ENCODE measurements around the gene SNORC. TPM values are rescaled to one million over a fixed set of nuclear protein-coding genes. Genes with fewer than 3 reads are reported as not detected.

The SNORC gene
- total and polyA plus RNA-seq, 2 of the 4 experiments (the other 2 are of a cell fraction), result under 0.01 to 0.67 TPM

- H3K23ac ChIP-seq (ENCODE audit: low read depth, low read length), result no peak overlapping the region
- TF ChIP-seq RFX5 (IDR thresholded peaks at IDR 0.05; ENCODE audit: low read depth, low read length) (no peak), FOS (IDR thresholded peaks at IDR 0.05; ENCODE audit: low read depth, low read length) (no peak), POLR2A (IDR thresholded peaks at IDR 0.05; ENCODE audit: low read depth, low read length) (no peak), BHLHE40 (IDR thresholded peaks at IDR 0.05; ENCODE audit: low read depth, low read length) (no peak), USF2 (IDR thresholded peaks at IDR 0.05; ENCODE audit: low read depth, low read length) (no peak), MAZ (IDR thresholded peaks at IDR 0.05; ENCODE audit: borderline replicate concordance, low read depth, low read length) (no peak), CEBPB (IDR thresholded peaks at IDR 0.05; ENCODE audit: low read depth, low read length) (no peak), RAD21 (IDR thresholded peaks at IDR 0.05; ENCODE audit: low read length) (no peak), MAFK (IDR thresholded peaks at IDR 0.05; ENCODE audit: low read depth, low read length) (no peak), SMC3 (IDR thresholded peaks at IDR 0.05; ENCODE audit: low read depth, low read length) (no peak)
- in situ Hi-C loops (cut with MboI; ENCODE audit: low sequenced_read_pairs) (no loop called here), dilution Hi-C loops (cut with HindIII; ENCODE audit: low sequenced_read_pairs, unreplicated experiment) (no loop called here), intact Hi-C loops (cut with micrococcal nuclease) (no loop called here)
- no peak overlapping the region for H3K4ac ChIP-seq (ENCODE audit: low read depth, low read length)
- no peaks in the 10 kb centered on the region for H3K4me1 ChIP-seq (ENCODE audit: control insufficient read depth, insufficient read depth, low read length)
- POLR2A ChIA-PET (ENCODE audit: unreplicated experiment), result no interaction called here
- BruUV-seq (replicated peaks), result no TSS peak
- no peak overlapping the region for H3K4me3 ChIP-seq (ENCODE audit: insufficient read depth, low read depth, low read length)
- no peak overlapping the region for H2BK20ac ChIP-seq (ENCODE audit: low read depth, low read length)
- no peaks in the 10 kb centered on the region for H3K9me3 ChIP-seq (ENCODE audit: control insufficient read depth, insufficient read depth, low read length)
- no peak overlapping the region for H3K9ac ChIP-seq (ENCODE audit: low read depth, low read length)
- H2AK9ac ChIP-seq (replicated peaks; ENCODE audit: low read depth, low read length, poor library complexity), result no peak overlapping the region
- H4K8ac ChIP-seq (ENCODE audit: low read depth in 2 of 2, low read length in 2 of 2), result no peak overlapping the region
- H2BK120ac ChIP-seq (ENCODE audit: low read depth, low read length), result no peak overlapping the region
- H3K27me3 ChIP-seq (ENCODE audit: control insufficient read depth, insufficient read depth, low read length), result peaks cover 12% of the 10 kb centered on the region
- no peak overlapping the region for H4K91ac ChIP-seq (ENCODE audit: insufficient read depth, low read depth, low read length)
- no peaks in the 10 kb centered on the region for H4K20me1 ChIP-seq (ENCODE audit: insufficient read depth, low read length)
- no peak for ATAC-seq (ENCODE audit: low read depth)
- no peak overlapping the region for H2BK5ac ChIP-seq (ENCODE audit: low read depth, low read length, poor library complexity, severe bottlenecking)
- DNase-seq, result no peak
- H2BK15ac ChIP-seq (ENCODE audit: low read depth, low read length), result no peak overlapping the region
- no peaks in the 10 kb centered on the region for H3K9me1 ChIP-seq (ENCODE audit: insufficient read depth, low read length)
- H3K79me1 ChIP-seq (ENCODE audit: low read depth in 1 of 2, low read length in 2 of 2), result no peaks in the 10 kb centered on the region
- H3K56ac ChIP-seq (ENCODE audit: extremely low read depth, insufficient read depth, low read length), result no peak overlapping the region
- H3K27ac ChIP-seq (ENCODE audit: insufficient read depth, low read length), result no peak overlapping the region
- no peak overlapping the region for H2AK5ac ChIP-seq (ENCODE audit: low read depth, low read length)
- H3K18ac ChIP-seq (ENCODE audit: low read depth, low read length), result no peak overlapping the region
- CTCF ChIA-PET, result no interaction called here
- no peak overlapping the region for H2AFZ ChIP-seq (replicated peaks; ENCODE audit: low read length, poor library complexity)
- H4K5ac ChIP-seq (ENCODE audit: low read depth, low read length), result no peak overlapping the region
- no peak overlapping the region for H3K4me2 ChIP-seq (ENCODE audit: low read depth, low read length)
- no peak overlapping the region for H3K14ac ChIP-seq (replicated peaks; ENCODE audit: low read depth, low read length)
- H3K36me3 ChIP-seq (ENCODE audit: control insufficient read depth, insufficient read depth, low read length), result no peaks in the 10 kb centered on the region
- no CpG with 5 or more reads among the region's 2 CpGs for WGBS, 2 experiments (ENCODE audit: extremely low coverage in 2 of 2, insufficient read length in 1 of 2)
These were observed 43.8 kb downstream of the SNORC start for GRCh38 chr2:232913903-232914302.
